Tongue (tissue), 3 donors: ENCODE results near the gene FXYD5. TPM values are rescaled to one million over a fixed set of nuclear protein-coding genes. Genes with fewer than 3 reads are reported as not detected.

Experiments
- DNase-seq: peaks from one replicate; pipeline ENCODE4 v3.0.0-alpha.2; 2015
- small RNA-seq: library from RNA; depleted of rRNA; stranded (forward); fragments of <200 nt; gene quantifications from one replicate; pipeline ENCODE3, GENCODE V24; 2014; ENCODE audit warnings: low replicate concordance
- total RNA-seq: library from RNA; depleted of rRNA; stranded (reverse); fragments of >200 nt; gene quantifications from one replicate; pipeline ENCODE4 v1.2.3, GENCODE V29; 2014

The FXYD5 gene
- total RNA-seq, 1 donor from 2014 or later = 5.9 TPM

DNA sequence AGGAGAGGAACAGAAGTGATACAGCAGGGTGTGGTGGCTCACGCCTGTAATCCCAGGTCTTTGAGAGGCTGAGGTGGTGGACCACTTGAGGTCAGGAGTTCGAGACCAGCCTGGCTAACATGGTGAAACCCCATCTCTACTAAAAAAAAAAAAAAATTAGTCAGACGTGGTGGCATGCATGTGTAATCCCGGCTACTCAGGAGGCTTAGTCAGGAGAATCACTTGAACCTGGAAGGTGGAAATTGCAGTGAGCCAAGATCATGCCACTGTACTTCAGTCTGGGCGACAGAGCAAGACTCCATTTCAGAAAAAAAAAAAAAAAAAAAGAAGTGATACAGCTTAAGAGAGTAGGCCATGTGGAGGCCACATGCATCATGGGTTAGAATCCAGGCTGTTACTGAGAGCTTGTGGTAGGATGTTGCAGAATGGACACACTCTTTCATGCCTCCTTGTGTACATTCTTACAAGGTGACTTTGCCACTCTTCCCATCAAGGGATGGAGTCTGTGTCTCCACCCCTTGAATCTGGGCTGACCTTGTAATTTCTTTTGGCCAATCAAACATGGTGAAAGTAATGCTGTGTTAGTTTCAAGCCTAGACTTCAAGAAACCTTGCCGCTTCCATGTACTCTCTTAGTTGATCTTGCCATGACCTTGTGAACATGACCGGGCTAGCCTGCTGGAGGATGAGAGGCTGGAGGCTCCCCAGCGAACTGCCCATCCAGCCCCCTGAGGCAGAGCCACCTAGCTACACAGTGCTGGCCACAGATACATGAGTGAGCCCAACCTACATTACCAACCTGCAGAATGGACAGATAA, 61.7 kb downstream of the FXYD5 start:
- DNase-seq = no peak

DNA sequence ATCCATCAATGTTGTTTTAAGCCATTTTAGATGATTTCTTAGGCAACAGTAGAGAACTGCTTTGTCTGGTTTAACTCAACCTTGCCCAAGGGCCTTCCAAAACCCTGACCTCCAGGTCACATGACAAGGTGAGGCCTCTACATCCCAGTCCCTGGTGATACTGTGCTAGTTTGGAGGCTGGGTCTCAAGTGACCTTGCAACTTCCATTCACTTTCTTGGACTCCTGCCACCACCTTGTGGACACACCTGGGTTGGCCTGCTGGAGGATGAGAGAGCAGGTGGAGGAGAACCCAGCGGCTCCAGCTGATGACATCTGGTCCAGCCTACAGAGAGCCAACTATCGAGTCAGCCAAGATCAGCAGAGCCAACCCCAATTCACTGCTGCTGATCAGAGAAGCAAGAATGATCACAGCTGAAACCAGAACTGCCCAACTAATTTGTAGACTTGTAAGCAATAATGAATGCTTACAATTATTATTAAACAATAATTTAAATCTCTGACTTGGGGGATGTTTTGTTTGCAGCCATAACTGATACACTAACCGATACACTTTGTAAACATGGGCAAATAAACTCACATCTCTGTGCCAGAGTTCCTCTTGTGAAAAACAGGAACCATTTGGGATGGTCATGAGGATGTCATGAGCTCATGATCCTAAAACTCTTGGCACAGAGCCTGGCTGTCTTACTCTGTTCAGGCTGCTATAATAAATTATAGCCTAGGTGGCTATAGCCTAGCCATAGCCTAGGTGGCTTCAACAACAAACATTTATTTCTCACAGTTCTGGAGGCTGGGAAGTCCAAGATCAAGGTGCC, 62.5 kb downstream of the FXYD5 start:
- DNase-seq = no peak

DNA sequence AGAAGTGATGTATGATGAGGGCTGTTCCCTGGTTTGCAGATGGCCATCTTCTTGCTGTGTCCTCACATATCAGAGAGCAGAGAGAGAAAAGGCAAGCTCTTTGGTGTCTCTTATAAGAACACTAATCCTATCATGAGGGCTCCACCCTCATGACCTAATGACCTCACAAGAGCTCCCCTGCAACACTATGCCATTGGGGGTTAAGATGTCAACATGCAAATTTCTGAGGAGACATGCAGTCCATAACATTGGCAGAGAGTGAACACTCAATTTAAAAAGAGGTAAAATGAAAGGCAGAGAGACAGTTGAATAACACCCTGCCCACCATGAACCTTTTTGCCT, 63.1 kb downstream of the FXYD5 start:
- no peak for DNase-seq

DNA sequence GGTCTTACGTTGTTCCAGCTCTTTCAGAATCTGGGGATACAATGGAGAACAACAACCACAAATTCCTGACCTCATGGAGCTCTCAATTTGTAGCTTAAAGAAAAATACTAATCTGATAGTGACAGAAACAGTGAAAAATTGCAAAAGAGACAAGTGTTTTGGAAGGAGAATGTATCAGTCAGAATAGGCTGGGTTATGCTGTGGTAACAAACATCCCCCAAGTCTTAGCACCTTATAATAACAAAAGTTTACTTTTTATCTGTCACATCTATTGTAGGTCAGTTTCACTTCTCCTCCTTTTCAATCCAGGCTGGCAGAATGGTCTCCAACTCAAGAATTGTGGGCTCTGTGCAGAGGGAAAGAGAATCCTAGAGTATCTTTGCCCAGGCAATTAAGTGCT, 64.5 kb downstream of the FXYD5 start:
- DNase-seq = no peak

Small RNA genes within 50 kb of the gene (small RNA-seq; reads per million reads assigned to genes)
- not detected for gene AC020907.2

Other genes with a start within 250 kb of the FXYD5 start
- 5.3 TPM for gene ZNF30, start 227.8 kb upstream of the FXYD5 start, total RNA-seq
- 9.4 TPM for gene ZNF792, start 190.5 kb upstream of the FXYD5 start, total RNA-seq
- gene GRAMD1A, start 154.4 kb upstream of the FXYD5 start, total RNA-seq = 19.8 TPM
- 12.9 TPM for gene SCN1B, start 124.3 kb upstream of the FXYD5 start, total RNA-seq
- not detected for gene HPN, start 113.0 kb upstream of the FXYD5 start, total RNA-seq
- 45.6 TPM for gene FXYD3, start 38.9 kb upstream of the FXYD5 start, total RNA-seq
- gene LGI4, start 19.7 kb upstream of the FXYD5 start, total RNA-seq = 7.6 TPM
- gene FXYD1, start 15.9 kb upstream of the FXYD5 start, total RNA-seq = 44.2 TPM
- gene FXYD7, start 11.5 kb upstream of the FXYD5 start, total RNA-seq = not detected
- gene FAM187B, start 74.0 kb downstream of the FXYD5 start, total RNA-seq = not detected
- gene LSR, start 94.3 kb downstream of the FXYD5 start, total RNA-seq = 26.5 TPM
- 52.7 TPM for gene USF2, start 114.2 kb downstream of the FXYD5 start, total RNA-seq
- gene HAMP, start 127.8 kb downstream of the FXYD5 start, total RNA-seq = not detected
- gene MAG, start 137.4 kb downstream of the FXYD5 start, total RNA-seq = 2.3 TPM
- gene CD22, start 174.5 kb downstream of the FXYD5 start, total RNA-seq = 7.4 TPM
- not detected for gene FFAR1, start 193.2 kb downstream of the FXYD5 start, total RNA-seq
- gene FFAR3, start 203.7 kb downstream of the FXYD5 start, total RNA-seq = not detected
- gene GPR42, start 216.3 kb downstream of the FXYD5 start, total RNA-seq = not detected